ENCODE data around the gene FRY.
"Not testable (repeated sequence)": the region's sequence is repeated elsewhere in the genome, so short reads cannot be mapped to it uniquely, and the experiment has no call there.

Gene FRY

GRCh38 chr13:32031025-32031814, at the start of gene FRY:
Gene FRY, plus strand, starts transcription at chr13:32031774. Its CDS starts 22 bp downstream, at chr13:32031796.
- DNase-seq (ENCODE audit: low read depth), result no peak

- DNase-seq (ENCODE audit: low read depth), result no peak
Observed at GRCh38 chr13:31982124-31982523, 49.5 kb upstream of the FRY start.

- DNase-seq (ENCODE audit: low read depth), result peak; percentile 62
Observed at GRCh38 chr13:31982540-31982939, 49.0 kb upstream of the FRY start.

- not testable (repeated sequence) for DNase-seq (ENCODE audit: low read depth)
Observed at GRCh38 chr13:31983696-31984095, 47.9 kb upstream of the FRY start.

- DNase-seq (ENCODE audit: low read depth), result not testable (repeated sequence)
Observed at GRCh38 chr13:31984388-31984787, 47.2 kb upstream of the FRY start.

- no peak for DNase-seq (ENCODE audit: low read depth)
Observed at GRCh38 chr13:31986676-31987470, 44.7 kb upstream of the FRY start.

- no peak for DNase-seq (ENCODE audit: low read depth)
Observed at GRCh38 chr13:31987535-31988170, 43.9 kb upstream of the FRY start.

- DNase-seq (ENCODE audit: low read depth), result not testable (repeated sequence)
Observed at GRCh38 chr13:31994367-31994766, 37.2 kb upstream of the FRY start.

- no peak for DNase-seq (ENCODE audit: low read depth)
Observed at GRCh38 chr13:31996601-31997000, 35.0 kb upstream of the FRY start.

GRCh38 chr13:31997641-31998040, 33.9 kb upstream of the FRY start:
- no peak for DNase-seq (ENCODE audit: low read depth)

GRCh38 chr13:31998131-31998530, 33.4 kb upstream of the FRY start:
- no peak for DNase-seq (ENCODE audit: low read depth)

GRCh38 chr13:32000754-32001153, 30.8 kb upstream of the FRY start:
- DNase-seq (ENCODE audit: low read depth), result not testable (repeated sequence)

- DNase-seq (ENCODE audit: low read depth), result no peak
Observed at GRCh38 chr13:32001154-32001768, 30.3 kb upstream of the FRY start.

GRCh38 chr13:32001769-32002168, 29.8 kb upstream of the FRY start:
- DNase-seq (ENCODE audit: low read depth), result no peak

- no peak for DNase-seq (ENCODE audit: low read depth)
Observed at GRCh38 chr13:32002873-32003272, 28.7 kb upstream of the FRY start.

- DNase-seq (ENCODE audit: low read depth), result no peak
Observed at GRCh38 chr13:32007494-32007893, 24.1 kb upstream of the FRY start.

GRCh38 chr13:32008518-32009175, 22.9 kb upstream of the FRY start:
- no peak for DNase-seq (ENCODE audit: low read depth)

GRCh38 chr13:32009362-32009761, 22.2 kb upstream of the FRY start:
- DNase-seq (ENCODE audit: low read depth), result no peak

GRCh38 chr13:32010136-32010535, 21.4 kb upstream of the FRY start:
- no peak for DNase-seq (ENCODE audit: low read depth)

GRCh38 chr13:32011971-32012370, 19.6 kb upstream of the FRY start:
- DNase-seq (ENCODE audit: low read depth), result no peak

GRCh38 chr13:32013181-32013580, 18.4 kb upstream of the FRY start:
- no peak for DNase-seq (ENCODE audit: low read depth)

- DNase-seq (ENCODE audit: low read depth), result no peak
Observed at GRCh38 chr13:32016119-32016518, 15.5 kb upstream of the FRY start.
